Breast epithelium (tissue), 4 donors: ENCODE measurements around the gene ZNF423. TPM values are rescaled to one million over a fixed set of nuclear protein-coding genes. Genes with fewer than 3 reads are reported as not detected.
A peak's percentile ranks its signal among the peaks of the same experiment; 100 is the strongest.

Experiments
- DNase-seq, 2 donors: peaks; one replicate each; pipeline ENCODE4 v3.0.0-alpha.2; 2019; ENCODE audit warnings: low spot score in 2 of 2
- H3K27ac ChIP-seq, 2 donors: fragments of 200-600 bp; sonication (generic) in 1 of 2; one replicate each; pipeline ENCODE4 v1.5.1; 2016 to 2019; ENCODE audit warnings: mild to moderate bottlenecking in 1 of 2
- H3K27me3 ChIP-seq, 2 donors: fragments of 200-600 bp; sonication (generic) in 1 of 2; one replicate each; pipeline versions ENCODE4 v1.5.1 to v1.6.0; 2017 to 2019; ENCODE audit warnings: control low read depth in 1 of 2, mild to moderate bottlenecking in 1 of 2
- H3K36me3 ChIP-seq: fragments of 200-600 bp; one replicate; pipeline ENCODE4 v1.5.1; 2019
- H3K4me1 ChIP-seq, 2 donors: fragments of 200-600 bp; sonication (generic); one replicate each; pipeline ENCODE4 v1.5.1; 2016 to 2019; ENCODE audit warnings: control low read depth in 1 of 2
- H3K4me3 ChIP-seq, 3 donors: fragments of 200-600 bp; sonication (generic); 1 replicate in 2 of 3; 2 replicates in 1 of 3; pipeline ENCODE4 v1.5.1; 2016 to 2019; ENCODE audit warnings: mild to moderate bottlenecking in 3 of 3, moderate library complexity in 2 of 3
- H3K9me3 ChIP-seq, 2 donors: fragments of 200-600 bp; sonication (generic) in 1 of 2; one replicate each; pipeline ENCODE4 v1.5.1; 2016 to 2019; ENCODE audit warnings: control low read depth in 1 of 2
- CTCF ChIP-seq, 3 donors: fragments of 450-650 bp; IDR thresholded peaks; one replicate each; pipeline ENCODE4 v1.5.1; 2016 to 2017; ENCODE audit warnings: antibody characterized with exemption in 3 of 3, mild to moderate bottlenecking in 3 of 3, moderate library complexity in 3 of 3
- POLR2A ChIP-seq: fragments of 450-650 bp; IDR thresholded peaks from one replicate; pipeline ENCODE4 v1.6.1; 2016; ENCODE audit warnings: antibody characterized with exemption, mild to moderate bottlenecking, moderate library complexity
- POLR2AphosphoS5 ChIP-seq, 3 donors: sonication (generic); formaldehyde crosslinking; IDR thresholded peaks; one replicate each; pipeline ENCODE4 v1.6.1; 2017; ENCODE audit warnings: antibody characterized with exemption in 3 of 3
- intact Hi-C: fragments of 100-400 bp; cut with DNase I; formaldehyde crosslinking; loops from one replicate; pipeline ENCODE4 v1.15.1; 2023; ENCODE audit warnings: low total_unique reads
- total RNA-seq, 3 donors: library from RNA; depleted of rRNA; stranded (reverse); fragments of >200 nt; gene quantifications; one replicate each; pipeline ENCODE4 v1.1.0, GENCODE V29; 2016

The ZNF423 gene
- total RNA-seq, 3 donors from 2014 or later: 4.7 to 8.0 (median 5.9) TPM

DNA sequence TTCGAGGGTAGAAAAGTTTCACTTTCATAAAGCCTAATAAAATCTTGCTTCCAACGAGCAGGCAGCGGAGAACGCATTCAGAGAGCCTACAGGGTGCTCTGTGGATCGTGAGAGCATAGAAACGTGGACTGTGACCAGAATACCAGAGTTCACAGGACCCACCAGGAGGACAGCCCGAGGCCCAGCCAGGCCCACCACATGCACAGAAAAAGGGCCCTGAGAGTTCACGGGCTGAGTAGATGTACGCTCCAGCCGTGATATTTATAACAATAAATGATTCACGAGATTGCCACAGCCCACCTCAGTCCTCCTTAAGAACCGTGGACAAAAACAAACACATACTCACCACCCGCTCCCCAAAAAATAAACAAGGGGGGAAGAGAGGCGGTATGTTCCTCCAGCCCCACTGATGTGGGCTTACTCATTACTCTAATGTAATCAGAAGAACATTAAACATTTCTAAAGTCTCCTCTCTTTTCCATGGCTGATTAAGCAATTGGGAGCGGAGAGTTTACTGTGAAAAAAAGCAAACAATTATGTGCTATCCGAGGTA is 275.1 kb downstream of the ZNF423 start:
- no peaks in the 10 kb centered on the region for H3K9me3 ChIP-seq
- TF ChIP-seq POLR2AphosphoS5 (IDR thresholded peaks at IDR 0.05) (no peak), POLR2A (no peak), CTCF (IDR thresholded peaks at IDR 0.05) (no peak)
- no peak overlapping the region for H3K4me3 ChIP-seq
- no peaks in the 10 kb centered on the region for H3K36me3 ChIP-seq
- no peak for DNase-seq
- intact Hi-C loops: no loop called here
- no peaks in the 10 kb centered on the region for H3K4me1 ChIP-seq
- H3K27ac ChIP-seq: no peak overlapping the region
- H3K27me3 ChIP-seq: no peaks in the 10 kb centered on the region

- TF ChIP-seq CTCF (IDR thresholded peaks at IDR 0.05) (no peak), POLR2A (no peak), POLR2AphosphoS5 (IDR thresholded peaks at IDR 0.05) (no peak)
- Histone ChIP-seq H3K9me3 (no peaks in the 10 kb centered on the region), H3K27me3 (no peaks in the 10 kb centered on the region), H3K36me3 (no peaks in the 10 kb centered on the region), H3K27ac (peak overlapping the region; percentile 36 to 80), H3K4me3 (peak overlapping the region in 1 of 3 donors; percentile 5), H3K4me1 (no peaks in the 10 kb centered on the region)
- no peak for DNase-seq
- intact Hi-C loops: no loop called here
Measured at GRCh38 chr16:49578435-49579024, 277.4 kb downstream of the ZNF423 start.

DNA sequence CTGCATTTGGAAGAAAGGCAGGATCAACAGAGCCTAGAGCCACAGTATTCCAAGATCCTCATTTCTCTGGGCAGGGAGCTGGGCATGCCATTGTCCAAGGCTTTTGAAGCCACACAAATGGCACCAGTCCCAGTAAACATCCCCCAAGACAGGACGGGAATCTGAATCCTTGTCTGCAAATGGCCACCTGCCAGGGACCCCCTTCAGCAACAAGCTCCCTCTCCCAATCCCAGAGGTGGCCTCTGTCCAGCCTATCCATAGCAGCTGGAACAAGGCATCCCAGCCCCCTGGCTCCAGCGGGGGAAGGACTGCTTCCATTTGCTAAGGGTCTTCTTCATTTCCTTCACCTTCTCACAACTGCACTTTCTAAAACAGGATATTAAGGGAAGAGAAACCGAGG is 277.9 kb downstream of the ZNF423 start:
- no peak for DNase-seq

GRCh38 chr16:49576941-49577340 is 279.0 kb downstream of the ZNF423 start:
- H3K9me3 ChIP-seq: no peaks in the 10 kb centered on the region
- H3K36me3 ChIP-seq: no peaks in the 10 kb centered on the region
- no peaks in the 10 kb centered on the region for H3K4me1 ChIP-seq
- TF ChIP-seq POLR2AphosphoS5 (IDR thresholded peaks at IDR 0.05): no peak
- no peak for TF ChIP-seq CTCF (IDR thresholded peaks at IDR 0.05)
- no peak for TF ChIP-seq POLR2A
- no peak for DNase-seq
- H3K4me3 ChIP-seq: no peak overlapping the region
- intact Hi-C loops: no loop called here
- H3K27me3 ChIP-seq: no peaks in the 10 kb centered on the region
- H3K27ac ChIP-seq: no peak overlapping the region

More for the DNA sequence above, 277.9 kb downstream of the ZNF423 start:
- H3K27me3 ChIP-seq: no peaks in the 10 kb centered on the region
- no peak overlapping the region for H3K4me3 ChIP-seq
- intact Hi-C loops: no loop called here
- H3K4me1 ChIP-seq: no peaks in the 10 kb centered on the region
- TF ChIP-seq POLR2A: no peak
- TF ChIP-seq CTCF (IDR thresholded peaks at IDR 0.05): no peak
- no peak for TF ChIP-seq POLR2AphosphoS5 (IDR thresholded peaks at IDR 0.05)
- H3K9me3 ChIP-seq: no peaks in the 10 kb centered on the region
- H3K27ac ChIP-seq: peak overlapping the region in 1 of 2 donors; percentile 80
- H3K36me3 ChIP-seq: no peaks in the 10 kb centered on the region

DNA sequence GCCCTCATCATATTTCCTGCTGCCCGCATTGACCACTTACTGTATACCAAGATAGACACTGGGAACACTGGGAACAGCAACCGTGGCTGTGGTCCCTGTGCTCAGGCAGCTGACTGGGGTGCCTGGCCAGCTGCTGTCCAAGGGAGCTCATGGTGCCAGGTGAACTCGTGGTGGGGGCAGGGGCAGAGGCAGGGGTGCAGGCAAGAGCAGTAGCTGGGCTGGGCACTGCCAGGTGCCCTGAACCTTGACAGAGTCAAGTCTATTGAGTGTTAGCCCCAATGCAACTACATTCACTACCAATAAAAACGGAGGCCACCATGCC is 279.8 kb downstream of the ZNF423 start:
- Histone ChIP-seq H3K27ac (no peak overlapping the region), H3K4me3 (no peak overlapping the region), H3K9me3 (no peaks in the 10 kb centered on the region), H3K4me1 (no peaks in the 10 kb centered on the region), H3K27me3 (no peaks in the 10 kb centered on the region), H3K36me3 (no peaks in the 10 kb centered on the region)
- no peak for TF ChIP-seq CTCF (IDR thresholded peaks at IDR 0.05)
- intact Hi-C loops: no loop called here
- DNase-seq: no peak
